Measurements from ENCODE around the gene FILIP1.
"Not testable (repeated sequence)": the region's sequence is repeated elsewhere in the genome, so short reads cannot be mapped to it uniquely, and the experiment has no call there.

GRCh38 chr6:75410564-75410963 lies 83.0 kb downstream of the FILIP1 start:
- not testable (repeated sequence) for TF ChIP-seq CTCF (conservative IDR thresholded peaks at IDR 0.05; ENCODE audit: low read length); EZH2phosphoT487 (IDR thresholded peaks at IDR 0.05; ENCODE audit: borderline replicate concordance, low read depth, low read length)

Measured in OCI-LY7 (cell line).